GM20000 (cell line): ENCODE results near the gene SMAD7.

Source experiments
- DNase-seq: peaks from one replicate; pipeline ENCODE4 v3.0.0; 2012; ENCODE audit warnings: low spot score
- CTCF ChIP-seq: IDR thresholded peaks from 2 replicates; pipeline ENCODE4 v1.5.1; 2012; ENCODE audit warnings: mild to moderate bottlenecking, control low read depth; ENCODE audit errors: extremely low read depth, missing control alignments

The SMAD7 gene

GRCh38 chr18:48941672-48942071 is 9.1 kb downstream of the SMAD7 start:
- TF ChIP-seq CTCF, result no peak
- DNase-seq, result no peak

- TF ChIP-seq CTCF, result no peak
- peak; percentile 63 for DNase-seq
These were observed 9.7 kb downstream of the SMAD7 start for GRCh38 chr18:48940854-48941611.

GRCh38 chr18:48939205-48940097 is 11.3 kb downstream of the SMAD7 start:
- no peak for DNase-seq
- TF ChIP-seq CTCF, result no peak

GRCh38 chr18:48938827-48939204 is 11.9 kb downstream of the SMAD7 start:
- DNase-seq, result no peak
- no peak for TF ChIP-seq CTCF

- TF ChIP-seq CTCF, result no peak
These were observed 12.7 kb downstream of the SMAD7 start for GRCh38 chr18:48937869-48938750.

GRCh38 chr18:48935433-48935774 is 15.4 kb downstream of the SMAD7 start:
- DNase-seq, result no peak
- TF ChIP-seq CTCF, result no peak

More at GRCh38 chr18:48937869-48938750, 12.7 kb downstream of the SMAD7 start:
- no peak for DNase-seq
